ENCODE data around the gene SESTD1.
A peak's percentile ranks its signal among the peaks of the same experiment; 100 is the strongest.

SESTD1 gene

GRCh38 chr2:179191110-179191509, 73.5 kb downstream of the SESTD1 start:
- no peak for DNase-seq (ENCODE audit: low spot score)

GRCh38 chr2:179186126-179186525, 78.5 kb downstream of the SESTD1 start:
- DNase-seq (ENCODE audit: low spot score), result no peak

- DNase-seq (ENCODE audit: low spot score), result no peak
Measured at GRCh38 chr2:179184610-179185009, 80.0 kb downstream of the SESTD1 start.

- no peak for DNase-seq (ENCODE audit: low spot score)
Measured at GRCh38 chr2:179181002-179181401, 83.6 kb downstream of the SESTD1 start.

GRCh38 chr2:179180242-179180641, 84.4 kb downstream of the SESTD1 start:
- DNase-seq (ENCODE audit: low spot score), result no peak

GRCh38 chr2:179179719-179180118, 84.9 kb downstream of the SESTD1 start:
- no peak for DNase-seq (ENCODE audit: low spot score)

- no peak for DNase-seq (ENCODE audit: low spot score)
Measured at GRCh38 chr2:179177694-179178093, 86.9 kb downstream of the SESTD1 start.

- no peak for DNase-seq (ENCODE audit: low spot score)
Measured at GRCh38 chr2:179174240-179174639, 90.4 kb downstream of the SESTD1 start.

- DNase-seq (ENCODE audit: low spot score), result no peak
Measured at GRCh38 chr2:179172894-179173293, 91.7 kb downstream of the SESTD1 start.

GRCh38 chr2:179171371-179171770, 93.3 kb downstream of the SESTD1 start:
- no peak for DNase-seq (ENCODE audit: low spot score)

GRCh38 chr2:179170901-179171300, 93.7 kb downstream of the SESTD1 start:
- DNase-seq (ENCODE audit: low spot score), result no peak

- no peak for DNase-seq (ENCODE audit: low spot score)
Measured at GRCh38 chr2:179165356-179166000, 99.2 kb downstream of the SESTD1 start.

- no peak for DNase-seq (ENCODE audit: low spot score)
Measured at GRCh38 chr2:179141206-179141605, 123.4 kb downstream of the SESTD1 start.

- DNase-seq (ENCODE audit: low spot score), result no peak
Measured at GRCh38 chr2:179140571-179140970, 124.1 kb downstream of the SESTD1 start.

- DNase-seq (ENCODE audit: low spot score), result no peak
Measured at GRCh38 chr2:179139506-179139905, 125.1 kb downstream of the SESTD1 start.

GRCh38 chr2:179137200-179137759, 127.4 kb downstream of the SESTD1 start:
- no peak for DNase-seq (ENCODE audit: low spot score)

- no peak for DNase-seq (ENCODE audit: low spot score)
Measured at GRCh38 chr2:179133016-179133415, 131.6 kb downstream of the SESTD1 start.

GRCh38 chr2:179132076-179132475, 132.6 kb downstream of the SESTD1 start:
- no peak for DNase-seq (ENCODE audit: low spot score)

GRCh38 chr2:179130560-179130959, 134.1 kb downstream of the SESTD1 start:
- no peak for DNase-seq (ENCODE audit: low spot score)

- peak; percentile 13 for DNase-seq (ENCODE audit: low spot score)
Measured at GRCh38 chr2:179129574-179130238, 134.9 kb downstream of the SESTD1 start.

- DNase-seq (ENCODE audit: low spot score), result no peak
Measured at GRCh38 chr2:179125404-179125803, 139.2 kb downstream of the SESTD1 start.

GRCh38 chr2:179124282-179124681, 140.3 kb downstream of the SESTD1 start:
- DNase-seq (ENCODE audit: low spot score), result no peak

GRCh38 chr2:179123272-179123662, 141.4 kb downstream of the SESTD1 start:
- DNase-seq (ENCODE audit: low spot score), result no peak

- DNase-seq (ENCODE audit: low spot score), result no peak
Measured at GRCh38 chr2:179107737-179108136, 156.9 kb downstream of the SESTD1 start.

Measured in AG08395 (cell line).